Activated T-helper 2 cell treated with anti-CD3 and anti-CD28 coated beads, Interferon-gamma antibody, Interleukin-2, Interleukin-4, amounts not matched to agents 10 μg/mL and 5 μg/mL and 100 μg/mL, durations not matched to agents 14 hours and 24 hours and 36 hours (primary cell): Measurements from ENCODE around the gene CYP21A2. TPM values are rescaled to one million over a fixed set of nuclear protein-coding genes. Genes with fewer than 3 reads are reported as not detected.
A peak's percentile ranks its signal among the peaks of the same experiment; 100 is the strongest.
"Not testable (repeated sequence)": the region's sequence is repeated elsewhere in the genome, so short reads cannot be mapped to it uniquely, and the experiment has no call there.

Source experiments
- DNase-seq: peaks from one replicate; pipeline ENCODE4 v3.0.0; 2021; ENCODE audit warnings: low spot score
- H3K27ac Mint-ChIP-seq: one replicate; pipeline ENCODE4 v1.8.0; 2021; ENCODE audit warnings: mixed read lengths
- H3K27me3 Mint-ChIP-seq: one replicate; pipeline ENCODE4 v1.8.0; 2021; ENCODE audit warnings: low read depth, mixed read lengths
- H3K36me3 Mint-ChIP-seq: one replicate; pipeline ENCODE4 v1.8.0; 2021; ENCODE audit warnings: low read depth, mixed read lengths
- H3K4me1 Mint-ChIP-seq: one replicate; pipeline ENCODE4 v1.8.0; 2021; ENCODE audit warnings: low read depth, mixed read lengths
- H3K4me3 Mint-ChIP-seq: one replicate; pipeline ENCODE4 v1.8.0; 2021; ENCODE audit warnings: low read depth, mild to moderate bottlenecking, moderate library complexity, mixed read lengths
- H3K9me3 Mint-ChIP-seq: one replicate; pipeline ENCODE4 v1.8.0; 2021; ENCODE audit warnings: mixed read lengths
- intact Hi-C: fragments of 100-400 bp; cut with micrococcal nuclease; formaldehyde crosslinking; loops from one replicate; pipeline ENCODE4 v1.15.1; 2023
- total RNA-seq: library from RNA; stranded (reverse); gene quantifications from 2 replicates; pipeline ENCODE4 v1.2.3, GENCODE V29; 2022

Gene CYP21A2
- total RNA-seq, 1 donor from 2014 or later = 0.25 TPM

DNA sequence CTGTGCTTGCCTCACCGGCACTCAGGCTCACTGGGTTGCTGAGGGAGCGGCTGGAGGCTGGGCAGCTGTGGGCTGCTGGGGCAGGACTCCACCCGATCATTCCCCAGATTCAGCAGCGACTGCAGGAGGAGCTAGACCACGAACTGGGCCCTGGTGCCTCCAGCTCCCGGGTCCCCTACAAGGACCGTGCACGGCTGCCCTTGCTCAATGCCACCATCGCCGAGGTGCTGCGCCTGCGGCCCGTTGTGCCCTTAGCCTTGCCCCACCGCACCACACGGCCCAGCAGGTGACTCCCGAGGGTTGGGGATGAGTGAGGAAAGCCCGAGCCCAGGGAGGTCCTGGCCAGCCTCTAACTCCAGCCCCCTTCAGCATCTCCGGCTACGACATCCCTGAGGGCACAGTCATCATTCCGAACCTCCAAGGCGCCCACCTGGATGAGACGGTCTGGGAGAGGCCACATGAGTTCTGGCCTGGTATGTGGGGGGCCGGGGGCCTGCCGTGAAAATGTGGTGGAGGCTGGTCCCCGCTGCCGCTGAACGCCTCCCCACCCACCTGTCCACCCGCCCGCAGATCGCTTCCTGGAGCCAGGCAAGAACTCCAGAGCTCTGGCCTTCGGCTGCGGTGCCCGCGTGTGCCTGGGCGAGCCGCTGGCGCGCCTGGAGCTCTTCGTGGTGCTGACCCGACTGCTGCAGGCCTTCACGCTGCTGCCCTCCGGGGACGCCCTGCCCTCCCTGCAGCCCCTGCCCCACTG, 2.3 kb downstream of the CYP21A2 start:
- intact Hi-C loops, H3K27me3 Mint-ChIP-seq, H3K4me1 Mint-ChIP-seq, H3K4me3 Mint-ChIP-seq, H3K27ac Mint-ChIP-seq, H3K36me3 Mint-ChIP-seq, H3K9me3 Mint-ChIP-seq, DNase-seq: not testable (repeated sequence)

GRCh38 chr6:32041050-32041321, 2.8 kb downstream of the CYP21A2 start:
- intact Hi-C loops, H3K27ac Mint-ChIP-seq, H3K4me3 Mint-ChIP-seq: not testable (repeated sequence)

GRCh38 chr6:32041385-32041784, 3.2 kb downstream of the CYP21A2 start:
- DNase-seq, intact Hi-C loops, H3K4me3 Mint-ChIP-seq, H3K36me3 Mint-ChIP-seq, H3K27me3 Mint-ChIP-seq, H3K4me1 Mint-ChIP-seq, H3K9me3 Mint-ChIP-seq, H3K27ac Mint-ChIP-seq: not testable (repeated sequence)

More at GRCh38 chr6:32041050-32041321, 2.8 kb downstream of the CYP21A2 start:
- not testable (repeated sequence) for H3K9me3 Mint-ChIP-seq, DNase-seq, H3K27me3 Mint-ChIP-seq, H3K4me1 Mint-ChIP-seq, H3K36me3 Mint-ChIP-seq

- H3K4me1 Mint-ChIP-seq, H3K9me3 Mint-ChIP-seq, DNase-seq, H3K36me3 Mint-ChIP-seq, intact Hi-C loops, H3K4me3 Mint-ChIP-seq, H3K27ac Mint-ChIP-seq, H3K27me3 Mint-ChIP-seq: not testable (repeated sequence)
Observed at GRCh38 chr6:32042276-32042675, 4.1 kb downstream of the CYP21A2 start.

- H3K4me3 Mint-ChIP-seq, H3K4me1 Mint-ChIP-seq, H3K27ac Mint-ChIP-seq, intact Hi-C loops, H3K9me3 Mint-ChIP-seq, H3K36me3 Mint-ChIP-seq, H3K27me3 Mint-ChIP-seq, DNase-seq: not testable (repeated sequence)
Observed at GRCh38 chr6:32043589-32044380, 5.6 kb downstream of the CYP21A2 start.

GRCh38 chr6:32044916-32045315, 6.7 kb downstream of the CYP21A2 start:
- DNase-seq, H3K27me3 Mint-ChIP-seq, H3K36me3 Mint-ChIP-seq, H3K9me3 Mint-ChIP-seq, H3K4me3 Mint-ChIP-seq, H3K27ac Mint-ChIP-seq, intact Hi-C loops, H3K4me1 Mint-ChIP-seq: not testable (repeated sequence)

GRCh38 chr6:32045811-32046449, 7.7 kb downstream of the CYP21A2 start:
- no peaks in the 10 kb centered on the region for H3K36me3 Mint-ChIP-seq
- no peak overlapping the region for H3K4me3 Mint-ChIP-seq
- H3K27me3 Mint-ChIP-seq = no peaks in the 10 kb centered on the region
- H3K9me3 Mint-ChIP-seq = no peaks in the 10 kb centered on the region
- no peak overlapping the region for H3K27ac Mint-ChIP-seq
- no peaks in the 10 kb centered on the region for H3K4me1 Mint-ChIP-seq
- intact Hi-C loops = no loop called here
- DNase-seq = no peak

DNA sequence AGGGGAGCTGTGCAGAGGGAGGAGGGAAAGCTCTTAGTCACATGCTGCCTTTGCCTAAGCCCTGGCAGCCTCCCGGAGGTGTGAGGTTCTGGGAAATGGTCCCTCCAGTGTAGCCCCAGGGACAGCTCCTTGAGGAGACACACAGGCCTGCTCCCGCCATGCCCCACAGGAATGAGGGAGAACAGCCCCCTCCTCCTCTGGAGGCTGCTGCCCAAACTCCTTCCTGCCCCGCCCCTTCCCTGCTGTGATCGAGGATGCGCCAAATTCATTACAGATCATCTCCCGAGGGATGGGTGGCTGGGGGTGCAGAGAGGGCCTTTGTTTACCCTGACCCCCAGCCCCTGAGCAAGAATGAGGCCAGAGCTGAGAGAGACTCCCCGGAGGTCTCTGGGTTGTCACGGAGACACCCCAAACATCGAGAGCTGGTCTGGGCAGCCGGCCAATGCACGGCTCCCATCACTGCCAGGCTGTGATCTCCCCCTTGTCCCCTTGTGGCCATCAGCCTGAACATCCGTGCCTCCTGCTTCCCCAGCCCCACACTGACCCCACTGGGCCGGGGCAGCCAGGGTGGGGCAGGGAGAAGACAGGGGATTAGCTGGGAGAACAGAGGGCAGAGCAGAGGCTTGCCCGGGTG, 8.4 kb downstream of the CYP21A2 start:
- Mint-ChIP-seq H3K27me3 (no peaks in the 10 kb centered on the region), H3K36me3 (no peaks in the 10 kb centered on the region), H3K9me3 (no peaks in the 10 kb centered on the region), H3K4me3 (no peak overlapping the region), H3K27ac (no peak overlapping the region), H3K4me1 (no peaks in the 10 kb centered on the region)
- intact Hi-C loops = no loop called here
- no peak for DNase-seq

DNA sequence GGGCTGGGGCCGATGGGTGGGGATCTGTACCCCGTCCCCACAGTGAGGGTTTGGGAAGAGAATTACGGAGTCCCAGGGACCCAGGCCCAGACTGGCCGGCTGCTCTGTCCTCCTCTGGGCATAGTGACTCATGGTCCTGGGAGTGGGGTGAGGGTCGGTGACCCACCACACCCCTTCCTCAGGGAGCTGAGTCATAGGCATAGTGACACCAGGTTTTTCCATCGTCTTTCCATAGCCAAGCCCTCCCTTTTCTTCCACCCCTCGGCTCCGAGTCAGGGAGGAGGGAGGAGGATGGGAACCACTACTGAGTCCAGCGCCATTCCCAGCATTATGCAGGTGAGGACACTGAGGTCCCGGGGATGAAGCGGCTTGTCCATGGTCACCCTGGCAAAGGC, 8.9 kb downstream of the CYP21A2 start:
- Mint-ChIP-seq H3K4me3 (no peak overlapping the region), H3K36me3 (no peaks in the 10 kb centered on the region), H3K4me1 (no peaks in the 10 kb centered on the region), H3K9me3 (no peaks in the 10 kb centered on the region), H3K27me3 (peaks cover 2% of the 10 kb centered on the region), H3K27ac (no peak overlapping the region)
- DNase-seq = no peak
- intact Hi-C loops = no loop called here

DNA sequence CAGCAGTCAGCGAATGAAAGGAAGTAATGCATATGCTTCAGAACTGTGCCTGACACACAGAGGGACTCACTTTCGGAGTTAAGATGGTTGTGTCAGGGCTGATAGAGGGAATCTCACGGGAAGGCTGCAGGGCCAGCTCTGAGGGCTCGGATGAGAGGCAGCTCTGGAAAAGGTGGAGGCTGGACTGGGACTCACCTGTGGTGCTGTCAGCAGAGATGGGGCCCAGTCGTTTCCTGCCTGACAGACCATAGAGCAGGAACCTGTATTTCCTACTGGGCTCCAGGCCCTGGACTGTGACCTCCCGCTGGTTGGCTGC, 9.3 kb downstream of the CYP21A2 start:
- Mint-ChIP-seq H3K27me3 (peaks cover 2% of the 10 kb centered on the region), H3K4me3 (no peak overlapping the region), H3K36me3 (no peaks in the 10 kb centered on the region), H3K27ac (no peak overlapping the region), H3K9me3 (no peaks in the 10 kb centered on the region), H3K4me1 (no peaks in the 10 kb centered on the region)
- no peak for DNase-seq
- intact Hi-C loops = no loop called here

GRCh38 chr6:32047855-32048766, 9.9 kb downstream of the CYP21A2 start:
- Mint-ChIP-seq H3K9me3 (no peaks in the 10 kb centered on the region), H3K4me3 (no peak overlapping the region), H3K4me1 (no peaks in the 10 kb centered on the region), H3K27ac (no peak overlapping the region), H3K36me3 (no peaks in the 10 kb centered on the region), H3K27me3 (peaks cover 2% of the 10 kb centered on the region)
- DNase-seq = peak; percentile 57
- intact Hi-C loops = no loop called here

- H3K36me3 Mint-ChIP-seq, H3K4me1 Mint-ChIP-seq, H3K27ac Mint-ChIP-seq, DNase-seq, H3K9me3 Mint-ChIP-seq, H3K27me3 Mint-ChIP-seq, intact Hi-C loops, H3K4me3 Mint-ChIP-seq: not testable (repeated sequence)
Observed at GRCh38 chr6:32049149-32049548, 10.9 kb downstream of the CYP21A2 start.
